HG03575 (cell line): Measurements from ENCODE around the gene COL4A2.

Experiments
- ATAC-seq: cut with Tn5 transposase; IDR thresholded peaks from one replicate; pipeline ENCODE4 v1.9.1; 2021; ENCODE audit not compliant: unreplicated experiment, insufficient number of reproducible peaks, low FRiP score; ENCODE audit errors: extremely low read depth

COL4A2 gene

DNA sequence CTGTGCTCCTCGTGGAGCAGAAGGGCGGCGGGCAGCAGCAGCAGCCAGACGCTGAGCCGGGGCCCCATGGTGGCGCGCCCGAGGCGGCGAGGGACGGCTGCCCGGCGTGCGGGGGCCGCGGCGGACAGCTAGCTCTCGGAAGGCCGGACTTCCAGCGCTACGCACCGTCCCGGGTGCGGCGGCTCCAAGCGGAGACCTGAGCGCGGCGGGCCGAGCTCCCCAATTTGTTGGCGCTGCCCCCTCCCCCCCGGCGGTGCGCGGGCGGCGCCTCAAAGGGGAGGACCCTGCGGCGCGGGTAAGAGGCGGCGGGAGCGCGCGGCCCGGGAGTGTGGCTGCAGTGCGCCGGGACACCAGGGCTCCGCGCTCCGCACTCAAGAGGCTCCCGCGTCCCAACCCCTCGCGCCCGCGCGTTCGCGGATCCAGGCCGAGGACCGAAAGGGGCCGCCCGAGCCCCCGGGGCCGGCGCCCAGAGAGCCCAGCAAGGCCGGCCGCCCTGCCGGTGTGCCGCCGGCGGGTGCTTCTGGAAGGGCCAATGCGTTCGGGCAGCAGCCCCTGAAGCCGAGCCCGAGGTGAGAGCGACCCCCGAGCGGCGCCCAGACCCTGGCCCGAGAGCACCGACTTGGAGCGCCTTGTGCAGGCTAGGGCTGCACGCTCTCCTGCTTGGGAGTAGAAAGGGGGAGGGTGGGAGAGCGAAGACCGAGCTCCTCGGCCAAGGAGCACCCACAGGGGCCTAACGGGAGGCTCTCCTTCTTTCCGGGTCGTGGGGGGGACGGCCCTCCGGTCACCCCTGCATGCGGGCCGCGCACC, at the start of gene COL4A2, which contains the start of gene COL4A1:
TSS of gene COL4A2 (plus strand) at position 325 of the 807 bp plus-strand sequence. CDS start 620 bp downstream, outside the sequence.
TSS of gene COL4A1 (minus strand) at position 198 of the 807 bp plus-strand sequence. CDS start at position 68, 130 bp downstream.
- no peak for ATAC-seq

DNA sequence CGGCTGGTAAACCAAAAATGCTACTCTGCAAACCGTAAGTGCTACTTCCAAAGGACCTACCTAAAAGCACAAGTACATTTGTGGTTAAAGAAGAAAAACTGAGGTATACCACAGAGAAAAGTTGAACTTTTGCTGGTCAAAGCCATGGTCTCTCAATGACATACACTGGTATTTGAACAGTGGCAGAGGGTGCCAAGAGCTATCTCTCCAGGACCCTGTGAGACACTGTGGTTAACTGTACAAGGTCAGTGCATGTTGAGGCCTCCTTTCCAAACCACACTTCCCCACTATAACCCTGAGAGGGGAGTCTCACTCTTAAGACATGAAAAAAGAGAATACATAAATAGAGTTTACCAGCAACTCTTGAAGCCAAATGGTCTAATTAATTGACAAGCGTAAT, 49.7 kb upstream of the COL4A2 start:
- ATAC-seq: no peak

DNA sequence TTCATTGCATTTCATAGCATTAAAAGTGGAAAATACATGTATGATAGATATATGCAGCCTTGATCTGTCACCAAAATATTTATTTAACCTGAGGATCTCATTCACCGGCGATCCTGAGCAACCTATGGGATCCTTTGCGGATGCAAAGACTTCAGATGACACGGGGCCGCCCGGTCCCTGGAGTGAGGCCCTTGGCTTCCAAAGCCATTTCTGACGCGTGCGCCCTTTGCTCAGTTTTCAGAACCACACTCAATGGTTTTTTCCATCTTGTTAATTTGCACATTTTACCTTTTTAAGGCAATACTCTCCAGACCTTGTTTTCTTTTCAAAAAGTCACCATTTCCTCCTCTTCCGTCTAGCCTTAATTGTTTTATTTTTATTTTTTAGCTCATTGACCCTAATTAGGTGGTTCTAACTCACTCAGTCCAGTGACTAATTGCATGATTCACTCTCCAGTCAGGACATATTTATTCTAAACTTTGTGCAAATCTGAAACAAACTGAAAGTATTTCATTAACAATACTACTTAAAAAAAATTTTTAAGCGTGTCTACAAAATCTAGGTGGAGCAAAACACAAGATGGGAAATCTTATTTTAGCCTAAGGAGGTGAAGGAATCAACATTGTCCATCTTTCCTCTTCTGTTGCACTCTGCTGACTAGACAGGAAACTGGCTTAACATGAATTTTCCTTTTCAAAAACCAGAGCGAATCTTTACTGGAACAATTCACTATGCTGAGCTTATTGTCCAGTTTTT, 48.0 kb upstream of the COL4A2 start:
- ATAC-seq: no peak

DNA sequence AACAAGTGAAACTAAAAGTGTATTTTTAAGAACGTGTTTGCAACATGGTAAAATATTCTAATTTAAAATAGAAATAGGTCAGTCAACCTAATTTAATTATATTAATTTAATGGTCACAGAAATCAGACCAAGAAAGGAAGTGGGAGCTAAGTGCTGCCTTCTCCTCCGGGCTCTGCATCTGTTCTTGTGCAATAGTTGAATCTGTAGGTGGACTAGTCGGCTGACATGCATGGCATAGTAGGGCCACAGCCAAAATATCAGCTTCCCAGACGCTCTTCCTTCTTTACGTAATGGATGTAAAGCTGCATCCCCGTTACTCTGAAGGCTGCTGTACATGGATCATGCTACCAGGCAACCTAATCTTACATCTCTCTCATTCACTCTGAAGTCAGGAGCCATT, 47.4 kb upstream of the COL4A2 start:
- no peak for ATAC-seq

DNA sequence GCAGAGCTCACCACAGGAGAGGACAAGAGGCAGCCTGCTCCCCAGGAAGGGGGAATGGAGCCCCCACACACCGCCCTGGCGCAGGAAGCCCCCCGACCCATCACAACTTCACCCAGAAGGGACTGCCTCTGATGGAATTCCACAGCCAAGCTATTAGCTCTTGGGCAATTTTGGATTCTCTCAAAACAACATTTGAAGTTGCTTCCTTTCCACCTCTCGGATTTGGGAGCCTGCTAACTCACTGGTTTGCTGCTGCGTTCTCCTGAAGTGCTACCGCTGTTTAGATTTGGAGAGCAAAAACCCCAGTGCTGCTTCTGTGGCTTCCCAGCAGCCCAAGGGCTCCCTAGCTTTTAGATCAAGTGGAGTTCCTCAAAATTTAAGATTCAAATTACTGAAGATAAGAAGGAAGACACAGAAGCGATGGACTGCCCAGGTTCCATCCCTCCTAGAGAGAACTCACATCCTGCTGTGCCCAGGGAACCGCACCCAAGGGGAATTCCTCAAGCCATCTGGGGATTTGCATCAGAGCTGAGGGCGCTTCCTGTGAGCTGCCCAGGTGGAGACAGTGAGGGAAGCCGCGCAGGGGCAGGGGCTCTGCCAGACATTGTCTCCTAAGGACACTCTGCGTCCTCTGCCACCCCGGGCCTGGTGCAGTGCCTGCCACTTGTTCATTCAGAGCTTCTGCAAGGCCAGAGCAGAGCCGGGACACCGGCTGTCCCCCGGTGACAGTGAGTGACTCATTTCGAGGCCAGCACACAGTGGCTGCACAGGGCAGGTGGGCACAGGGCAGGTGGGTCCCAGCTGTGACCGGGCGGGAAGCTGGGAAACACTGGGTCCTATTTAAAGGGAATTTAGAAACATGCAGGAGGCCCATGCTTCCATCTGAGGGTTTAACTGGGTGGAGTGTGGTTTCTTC, 45.7 kb upstream of the COL4A2 start:
- ATAC-seq: no peak

DNA sequence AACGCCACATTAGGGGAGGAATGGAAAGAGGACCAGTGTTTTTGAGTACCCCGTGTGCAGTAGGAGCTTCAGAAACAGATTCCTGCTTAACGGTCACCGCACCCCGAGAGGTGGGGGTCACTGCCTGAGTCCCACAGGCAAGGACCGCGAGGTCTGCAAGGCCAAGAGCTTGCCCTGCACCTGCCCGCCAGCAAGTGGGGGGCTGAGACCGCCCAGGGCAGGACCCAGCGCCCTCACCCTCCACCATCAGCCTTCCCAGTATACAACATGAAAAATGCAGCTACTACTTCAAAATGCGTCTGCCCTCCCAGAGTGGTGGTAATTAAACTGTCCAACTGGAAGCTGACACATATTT, 45.0 kb upstream of the COL4A2 start:
- ATAC-seq: no peak

DNA sequence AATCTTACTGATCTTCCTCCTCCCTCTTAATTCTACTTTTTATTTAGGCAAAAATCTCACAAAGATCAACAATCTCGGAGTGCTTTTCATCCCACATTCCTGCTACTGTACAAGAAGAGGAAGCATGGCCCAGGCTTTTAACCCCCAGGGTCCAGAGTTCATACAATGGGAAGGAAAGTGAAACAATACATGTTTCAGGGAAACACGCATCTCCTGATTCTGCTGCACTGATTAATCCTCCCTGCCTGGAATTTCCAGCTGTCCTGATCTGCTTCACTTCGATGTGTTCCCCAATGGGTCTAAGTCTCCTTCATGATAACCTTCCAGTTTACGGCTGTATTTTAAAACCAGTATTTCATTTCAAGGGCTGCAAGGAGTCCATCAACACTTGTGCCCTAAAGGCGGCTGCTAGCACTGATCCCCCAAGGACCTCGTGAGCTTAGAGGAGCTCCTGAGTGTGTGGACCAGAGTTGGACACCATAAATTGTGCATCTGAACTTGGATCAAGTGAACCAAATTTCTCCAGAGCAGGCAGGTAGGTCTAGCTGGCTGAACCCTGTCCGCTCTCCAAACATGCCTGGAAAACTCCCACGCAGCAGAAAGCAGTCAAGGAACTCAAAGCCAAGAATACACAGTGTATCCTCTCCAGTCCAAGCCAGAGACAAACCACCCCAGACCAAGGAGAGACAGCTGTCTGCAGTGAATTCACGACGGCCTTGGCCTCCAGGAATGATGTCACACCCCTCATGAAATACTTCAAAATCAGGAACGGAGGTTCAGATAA, 44.4 kb upstream of the COL4A2 start:
- no peak for ATAC-seq

DNA sequence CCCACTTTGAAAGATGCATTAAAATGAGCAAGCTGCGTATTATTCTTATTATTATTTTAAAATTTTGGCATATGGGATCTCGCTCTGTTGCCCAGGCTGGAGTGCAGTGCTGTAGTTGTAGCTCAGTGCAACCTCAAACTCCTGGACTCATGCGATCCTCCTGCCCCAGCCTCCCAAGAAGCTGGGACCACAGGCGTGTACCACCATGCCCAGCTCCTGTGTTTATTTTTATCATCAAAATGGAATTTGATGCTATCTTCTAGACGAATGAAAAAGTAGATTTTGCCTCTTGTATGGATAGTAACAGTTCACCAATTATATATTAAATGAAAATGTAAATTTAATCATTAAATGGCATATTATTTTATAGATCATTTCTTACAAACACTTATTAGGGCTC, 43.7 kb upstream of the COL4A2 start:
- ATAC-seq: no peak

DNA sequence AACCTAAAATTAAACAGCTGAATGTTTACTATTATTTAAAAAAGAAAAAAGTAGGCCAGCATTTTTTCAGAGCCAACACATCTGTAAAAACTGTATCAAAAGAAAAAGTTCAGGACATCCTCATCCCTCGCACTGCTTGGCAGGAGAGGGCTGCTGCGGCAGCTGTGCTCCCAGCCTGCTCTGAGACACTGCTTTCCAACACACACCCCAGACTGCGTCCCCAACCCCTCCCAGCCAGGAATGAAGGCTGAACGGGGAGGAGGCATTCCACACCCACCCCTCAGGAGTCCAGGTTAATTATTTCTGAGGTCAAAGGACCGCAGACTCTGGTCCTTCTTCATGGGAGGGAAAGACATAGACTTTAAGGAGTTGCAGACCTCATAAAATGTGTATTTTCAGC, 43.2 kb upstream of the COL4A2 start:
- ATAC-seq: no peak

DNA sequence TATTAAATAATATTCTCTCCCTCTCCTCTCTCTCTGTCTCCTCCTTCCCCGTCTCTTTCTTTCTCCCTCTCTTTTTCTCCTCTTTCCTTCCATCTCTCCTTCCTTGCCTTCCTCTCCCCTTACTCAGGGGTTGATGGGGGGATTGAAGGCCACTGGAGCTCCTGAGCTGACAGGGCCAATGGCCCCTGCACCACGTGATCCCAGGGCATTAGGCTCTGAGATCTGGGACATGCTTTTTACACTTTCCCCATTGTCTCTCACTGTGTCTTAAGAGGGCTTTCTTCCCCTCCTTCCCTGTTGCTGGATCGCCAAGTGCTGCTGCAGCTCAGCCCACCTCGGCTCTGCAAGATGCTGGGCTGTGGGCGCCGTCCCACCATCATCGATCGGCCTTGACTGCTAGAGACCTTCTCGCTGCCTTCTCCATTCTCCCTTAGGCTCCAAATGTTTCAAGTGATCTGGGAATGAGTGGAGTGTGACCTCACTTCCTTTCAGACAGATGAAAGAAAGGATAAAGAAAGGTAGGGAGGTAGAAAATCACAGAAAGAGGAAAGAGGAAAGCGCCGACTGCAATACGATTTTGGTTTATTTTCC, 42.3 kb upstream of the COL4A2 start:
- no peak for ATAC-seq

DNA sequence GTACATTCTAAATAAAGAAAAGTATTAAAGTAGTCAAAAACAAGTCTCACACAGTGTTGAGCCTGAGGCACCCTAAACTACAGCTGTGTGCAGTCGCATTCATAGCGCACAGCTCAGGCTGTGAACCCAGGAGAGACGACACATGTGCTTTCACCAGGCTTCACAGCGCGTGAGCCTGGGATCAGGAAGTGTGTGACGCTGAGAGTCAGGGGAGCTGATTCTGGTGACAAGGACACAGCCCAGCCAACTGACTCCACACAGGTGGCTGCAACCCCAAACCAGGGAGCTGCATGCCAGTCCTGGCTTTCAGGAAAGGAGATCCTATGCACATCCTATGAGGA, 41.8 kb upstream of the COL4A2 start:
- no peak for ATAC-seq

DNA sequence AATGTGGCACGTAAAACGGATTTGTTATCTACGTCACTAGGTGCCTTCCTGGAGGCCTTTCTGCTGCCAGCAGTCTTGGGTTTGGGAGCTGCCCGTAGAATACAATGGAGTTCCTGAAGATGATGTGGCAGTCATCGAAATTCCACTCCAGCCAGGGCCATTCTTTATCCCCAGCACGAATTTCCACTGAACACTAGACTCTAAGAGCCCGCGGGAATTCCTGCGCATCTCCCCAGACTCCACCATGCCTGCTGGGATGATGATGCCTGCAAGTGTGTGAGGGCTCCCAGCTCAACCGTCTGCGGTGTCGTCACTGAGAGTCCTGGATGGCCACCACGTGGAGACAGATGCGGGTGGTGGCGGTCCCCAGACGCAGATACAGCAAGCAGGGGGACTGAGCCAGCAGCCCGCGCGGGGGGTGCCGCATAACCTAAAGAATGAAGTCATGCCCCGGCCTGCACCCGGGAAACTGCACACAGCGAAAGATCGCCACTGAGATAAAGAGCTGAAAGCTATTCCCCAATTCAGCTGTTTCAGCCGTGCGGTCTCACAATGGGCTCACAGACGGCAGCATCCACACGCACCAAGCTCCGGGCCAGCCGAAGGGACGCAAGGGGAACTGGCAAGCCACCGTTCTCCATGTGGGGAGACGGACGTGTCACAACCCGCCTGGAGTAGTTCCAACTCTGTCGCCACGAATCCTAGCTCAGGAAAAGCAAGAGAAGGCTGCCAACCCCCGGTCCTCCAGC, 41.2 kb upstream of the COL4A2 start:
- ATAC-seq: no peak

DNA sequence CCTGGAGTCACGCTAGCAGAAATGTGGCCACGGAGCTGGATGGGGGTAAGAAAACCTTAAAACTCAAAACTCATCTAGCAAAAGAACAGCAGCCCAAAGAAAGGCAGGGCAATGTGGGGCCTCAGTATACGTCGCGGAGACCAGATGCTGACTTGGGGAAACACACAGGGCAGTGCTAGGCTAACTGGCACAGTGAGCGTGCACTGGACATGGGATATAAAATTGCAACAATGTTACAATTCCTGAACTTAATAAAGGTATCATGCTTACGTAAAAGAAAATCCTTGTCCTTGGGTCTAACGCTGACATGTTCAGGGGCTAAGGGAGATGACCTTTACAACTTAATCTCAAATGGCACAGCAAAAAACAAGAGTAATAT, 40.7 kb upstream of the COL4A2 start:
- no peak for ATAC-seq

DNA sequence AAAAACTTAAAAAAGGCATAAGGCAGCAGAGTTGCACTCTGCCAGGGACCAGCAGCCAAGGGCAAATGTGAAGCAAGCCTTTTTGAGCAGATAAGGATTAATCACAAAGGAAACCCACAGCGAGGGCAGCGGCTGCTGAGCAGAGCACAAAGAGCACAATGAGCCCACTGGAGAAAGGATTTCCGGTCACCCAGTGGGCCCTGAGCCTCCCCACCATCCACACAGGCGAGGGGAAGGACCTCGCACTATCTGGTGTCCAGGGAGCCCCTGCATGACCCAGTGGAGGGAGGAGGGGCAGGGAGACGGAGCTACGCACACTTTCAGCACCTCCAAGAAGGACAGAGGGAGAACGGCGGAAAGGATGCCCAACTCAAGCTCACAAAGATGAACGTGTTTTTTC, 40.1 kb upstream of the COL4A2 start:
- no peak for ATAC-seq

DNA sequence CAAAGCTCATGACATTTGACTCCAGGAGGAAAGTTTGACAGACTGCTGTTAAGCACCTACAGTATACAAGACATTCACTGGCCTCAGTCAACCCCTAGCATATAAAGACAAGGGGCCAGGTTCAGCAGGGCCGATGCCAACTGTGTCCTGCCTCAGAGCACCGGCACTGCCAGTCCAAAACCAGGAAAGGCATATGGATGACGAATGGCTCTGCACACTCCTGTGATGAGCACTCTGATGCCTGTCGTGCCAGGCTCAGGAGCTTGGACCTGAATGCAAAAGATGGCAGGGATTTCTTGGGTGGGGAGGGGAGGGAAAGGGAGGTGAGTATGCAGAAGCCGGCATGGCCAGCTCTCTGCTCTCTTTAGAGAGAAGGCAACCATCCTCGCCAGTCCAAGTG, 39.0 kb upstream of the COL4A2 start:
- ATAC-seq: no peak

DNA sequence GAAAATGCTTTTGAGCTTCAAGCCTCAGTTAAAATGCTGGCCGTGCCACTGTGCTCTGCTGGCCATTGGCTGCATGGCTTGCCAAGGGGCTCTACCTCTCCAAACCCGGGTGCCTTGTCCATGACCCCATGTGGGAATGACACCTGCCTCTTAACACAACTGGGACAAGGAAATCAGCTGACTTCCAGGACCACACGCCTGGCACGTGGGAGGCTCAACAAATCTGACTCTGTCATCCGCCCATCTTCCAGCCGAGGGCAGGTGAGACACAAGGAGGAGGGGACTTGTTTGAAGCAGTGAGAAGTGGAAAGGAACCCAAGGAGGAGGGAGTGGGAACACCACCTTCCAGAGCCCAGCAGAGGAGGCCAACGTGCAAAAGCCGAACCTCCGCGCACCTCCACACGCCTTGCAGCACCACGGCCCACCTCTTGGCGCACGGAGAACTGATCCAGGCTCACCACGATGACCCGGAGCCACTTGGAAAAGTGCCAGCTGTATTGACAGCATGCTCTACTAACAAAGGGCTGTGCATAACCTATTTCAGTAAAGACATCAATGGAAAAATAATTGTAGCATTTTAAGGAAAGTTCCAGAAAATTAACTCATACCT, 38.4 kb upstream of the COL4A2 start:
- no peak for ATAC-seq

DNA sequence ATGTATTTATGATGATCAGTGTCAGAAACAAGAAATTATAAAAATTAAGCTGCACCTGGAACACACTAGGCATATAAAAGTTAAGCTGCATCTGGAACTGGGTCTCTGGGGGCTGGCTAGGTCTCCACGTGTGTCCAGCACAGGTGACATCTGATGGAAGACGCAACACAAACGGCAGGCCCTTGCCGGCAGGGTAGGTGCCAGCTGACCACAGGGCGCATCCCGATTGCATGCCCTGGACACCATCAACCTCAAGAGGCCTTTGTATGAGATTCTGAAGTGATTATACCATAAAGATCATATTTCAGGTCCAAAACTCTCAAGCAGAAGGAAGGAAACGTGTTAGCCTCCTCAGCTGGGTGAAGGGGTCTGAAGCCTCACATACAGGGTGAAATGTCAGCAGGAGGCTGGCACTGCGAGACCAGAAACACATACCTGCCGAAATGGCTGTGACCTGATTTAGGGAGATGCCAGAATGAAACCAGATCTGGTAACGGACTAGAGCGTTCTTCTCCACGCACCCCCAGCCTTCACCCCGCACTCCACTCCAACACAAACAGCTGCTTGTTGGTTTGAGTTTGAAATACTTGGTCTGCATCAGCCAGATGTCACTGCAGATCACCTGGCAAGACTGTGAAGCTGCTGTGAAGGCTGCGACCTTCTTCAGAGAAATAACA, 37.4 kb upstream of the COL4A2 start:
- ATAC-seq: no peak
